NCI-H2196 (cell line): Measurements from ENCODE around the gene UFL1.

ENCODE experiments used
- DNase-seq: peaks from one replicate; lab custom pipeline; 2025; ENCODE audit not compliant: unreplicated experiment; lab: John Stamatoyannopoulos, UW

UFL1 gene

DNA sequence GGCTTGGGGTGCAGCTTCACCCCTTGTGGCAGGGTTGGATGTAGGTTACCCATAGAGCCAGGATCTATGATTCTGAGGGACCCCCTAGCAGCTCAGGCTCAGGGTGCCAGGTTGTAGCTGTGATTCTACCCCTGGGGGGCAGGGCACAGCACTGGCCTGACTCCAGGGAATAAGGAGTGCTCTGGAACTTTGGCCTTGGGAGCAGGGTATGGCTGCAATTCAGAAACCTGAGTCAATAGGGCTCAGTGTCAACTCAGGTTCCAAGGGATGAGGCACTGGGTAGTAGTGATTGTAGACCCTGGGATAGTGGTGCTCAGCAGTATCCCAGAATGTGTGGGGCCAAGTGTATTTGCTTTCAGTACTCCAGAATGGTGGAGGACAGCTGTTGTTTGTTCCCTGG lies 49.9 kb downstream of the UFL1 start:
- no peak for DNase-seq

DNA sequence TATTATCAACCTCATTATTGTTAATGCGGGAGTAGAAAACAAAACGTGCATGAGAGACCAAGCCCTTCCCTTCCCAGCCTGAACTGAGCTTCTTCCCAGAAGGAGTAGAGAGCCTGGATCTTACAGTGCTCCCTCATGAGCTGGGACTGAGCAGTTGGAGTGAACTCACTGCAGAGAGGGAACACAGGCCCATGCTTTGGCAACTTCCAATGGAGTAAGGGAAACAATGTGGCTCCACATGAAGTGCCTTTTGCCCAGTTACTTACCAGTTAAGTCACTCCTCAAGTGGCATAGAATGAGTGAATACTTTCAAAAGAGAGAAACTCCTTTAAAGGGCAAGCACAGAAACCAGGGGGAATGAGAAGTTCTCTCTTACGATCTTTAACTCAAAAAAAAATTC lies 53.8 kb downstream of the UFL1 start:
- DNase-seq: no peak

DNA sequence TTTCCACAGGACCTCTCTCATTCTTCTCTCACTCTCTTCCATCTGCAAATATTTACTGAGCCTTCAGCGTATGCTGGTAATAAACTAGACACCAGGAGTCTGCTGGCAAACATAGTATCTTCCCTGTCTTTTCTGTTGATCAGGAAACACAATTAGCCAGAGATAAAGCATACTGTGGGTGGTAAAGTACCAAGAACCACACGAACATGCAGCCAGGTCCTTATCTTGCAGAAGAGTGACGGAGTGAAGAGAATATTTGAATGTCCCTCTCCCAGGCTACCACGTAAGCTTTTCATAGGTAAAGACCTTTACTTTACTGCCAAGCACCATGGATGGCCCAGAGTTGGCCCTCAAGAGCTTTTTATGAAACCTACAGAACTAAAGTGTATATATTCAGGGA lies 54.6 kb downstream of the UFL1 start:
- no peak for DNase-seq

DNA sequence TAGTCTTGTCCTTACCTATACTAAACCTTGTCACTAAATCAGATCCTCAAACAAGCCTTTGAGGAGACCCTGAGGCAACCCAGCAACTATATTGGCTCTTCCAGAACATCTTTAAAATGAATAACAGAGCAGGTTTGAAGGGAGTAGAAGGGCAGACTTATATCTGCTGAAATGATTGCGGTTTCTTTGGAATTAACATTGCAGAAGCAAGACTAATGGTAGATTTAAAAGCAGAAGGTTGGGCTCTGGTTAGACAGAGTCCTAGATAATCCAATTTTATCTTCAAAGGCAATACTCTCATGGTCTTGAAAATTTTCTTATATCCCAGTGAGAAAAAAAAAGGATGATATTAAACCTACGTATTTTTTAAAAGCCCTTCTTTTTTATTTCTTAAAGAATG lies 60.4 kb downstream of the UFL1 start:
- no peak for DNase-seq

DNA sequence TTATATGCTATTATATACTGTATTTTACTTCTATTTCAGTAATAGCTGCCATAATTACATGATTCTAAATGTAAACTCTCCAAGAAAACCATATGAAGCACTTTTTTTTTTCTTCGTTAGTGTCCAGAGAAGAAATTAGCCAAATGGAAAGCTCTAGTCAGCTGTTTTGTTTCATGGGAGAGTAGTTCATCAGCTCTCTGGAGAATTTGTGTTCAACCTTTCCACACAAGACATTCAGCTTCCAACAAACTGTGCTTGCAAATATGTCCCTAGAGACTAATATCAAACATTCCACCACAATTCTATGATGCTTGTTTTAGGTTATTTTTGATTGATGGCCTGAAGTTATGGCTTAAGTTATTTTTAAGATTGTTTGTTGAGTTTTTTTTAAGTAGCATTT lies 60.8 kb downstream of the UFL1 start:
- DNase-seq: no peak

DNA sequence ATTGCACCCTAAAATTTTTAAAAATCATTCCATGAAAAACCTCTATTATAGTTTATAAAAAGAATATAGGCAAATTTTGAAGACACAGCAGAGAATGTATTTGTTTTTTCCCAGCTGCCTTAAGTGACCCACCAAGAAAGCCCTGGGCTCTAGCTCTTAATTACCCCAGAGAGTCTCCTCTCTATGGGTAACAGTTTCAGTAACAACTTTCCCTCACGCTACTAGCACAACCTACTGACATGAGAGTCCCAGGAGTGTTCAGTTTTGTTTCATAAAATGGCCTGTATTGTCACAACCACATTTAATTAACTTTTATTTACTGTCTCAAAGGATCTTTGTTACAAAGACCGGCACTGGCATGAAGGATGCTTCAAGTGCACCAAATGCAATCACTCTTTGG lies 82.8 kb downstream of the UFL1 start:
- DNase-seq: no peak
